Bone marrow (tissue), 2 donors: Measurements from ENCODE around the gene GJB2.
A peak's percentile ranks its signal among the peaks of the same experiment; 100 is the strongest.
"Not testable (repeated sequence)": the region's sequence is repeated elsewhere in the genome, so short reads cannot be mapped to it uniquely, and the experiment has no call there.

ENCODE experiments used
- DNase-seq, 2 donors: peaks; one replicate each; lab custom pipeline; 2025; lab: John Stamatoyannopoulos, UW

Gene GJB2

DNA sequence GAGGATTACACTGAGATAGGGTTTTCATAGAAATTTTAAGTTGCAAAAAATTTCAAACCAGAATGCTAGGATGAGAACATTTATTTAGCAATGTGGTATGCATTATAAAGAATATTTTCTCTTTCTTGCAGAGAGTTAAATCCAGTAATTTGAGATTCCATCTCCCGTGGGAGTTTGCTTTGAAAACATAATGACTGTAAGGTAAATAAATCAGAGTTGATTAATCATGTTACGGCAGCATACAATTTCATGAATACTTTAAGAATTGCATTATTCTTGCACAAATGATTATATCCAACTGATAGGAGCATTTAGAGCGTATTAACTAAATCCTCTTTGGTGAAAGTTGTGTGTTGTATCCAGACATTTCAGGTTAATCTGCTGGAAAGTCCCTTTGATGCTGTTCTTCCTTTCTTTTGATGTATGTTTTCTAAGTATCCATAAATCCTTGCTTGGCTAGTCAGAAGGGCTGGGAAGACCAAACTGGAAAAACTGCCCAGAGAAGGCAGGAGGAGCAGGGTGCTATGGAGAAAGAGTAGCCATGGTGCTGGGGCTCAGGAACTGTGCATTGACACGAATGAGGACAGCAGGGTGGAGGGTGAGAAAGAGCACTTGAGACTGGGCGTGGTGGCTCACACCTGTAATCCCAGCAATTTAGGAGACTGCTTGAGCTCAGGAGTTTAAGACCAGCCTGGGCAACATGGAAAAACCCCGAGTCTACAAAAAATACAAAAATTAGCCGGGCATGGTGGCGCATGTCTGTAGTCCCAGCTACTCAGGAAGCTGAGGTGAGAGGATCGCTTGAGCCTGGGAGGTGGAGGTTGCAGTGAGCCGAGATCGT, 27.1 kb downstream of the GJB2 start:
- no peak for DNase-seq

DNA sequence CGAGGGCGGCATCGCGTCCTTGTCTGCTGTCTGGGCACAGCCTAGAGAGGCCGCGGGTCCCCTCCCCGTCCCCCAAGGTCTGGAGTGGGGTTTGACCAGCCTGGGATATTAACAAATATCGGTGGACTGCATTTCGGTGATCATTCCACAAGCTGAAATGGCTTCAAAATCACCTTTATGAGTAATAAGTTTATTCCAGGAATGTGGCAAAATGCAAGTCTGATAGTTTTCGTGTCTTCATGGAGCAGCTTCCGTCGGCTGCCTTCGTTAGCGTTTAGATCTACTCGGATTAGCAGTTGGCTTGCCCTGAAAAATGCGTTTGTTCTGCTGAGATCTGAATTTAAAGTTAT, 30.8 kb downstream of the GJB2 start:
- no peak for DNase-seq

DNA sequence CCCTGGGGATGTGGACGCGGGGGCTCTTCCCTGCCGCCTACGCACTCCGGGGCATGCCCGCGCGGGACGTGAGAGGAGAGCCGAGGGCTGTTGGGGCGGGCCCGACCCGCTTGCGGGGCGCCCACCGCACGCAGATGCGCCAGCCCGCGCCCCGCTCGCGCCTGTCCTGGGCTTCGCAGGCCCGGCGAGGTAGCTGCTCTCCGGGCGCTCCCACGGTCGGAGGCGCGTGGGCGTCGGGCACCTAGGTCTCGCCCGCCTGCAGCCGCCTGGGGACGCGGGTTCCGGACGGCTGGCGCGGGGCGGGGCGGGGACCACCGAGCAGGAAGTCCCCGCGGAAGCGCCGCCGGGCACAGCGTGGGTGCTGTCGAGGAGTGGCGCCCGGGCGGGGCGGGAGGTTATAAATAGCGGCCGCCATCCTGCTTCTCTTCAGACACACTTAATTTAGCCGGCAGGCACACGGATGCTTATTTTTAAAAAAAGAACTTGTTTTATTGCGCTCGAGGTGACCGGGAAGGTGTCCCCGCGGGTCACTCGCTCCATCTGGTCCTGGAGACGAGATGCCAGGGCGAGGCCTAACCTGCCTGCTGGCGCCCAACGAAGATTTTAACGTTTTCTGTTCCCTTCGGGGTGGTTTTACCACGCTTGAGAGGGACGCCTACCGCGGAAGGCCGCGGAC, 31.3 kb downstream of the GJB2 start:
- peak in 1 of 2 donors; percentile 46 for DNase-seq

DNA sequence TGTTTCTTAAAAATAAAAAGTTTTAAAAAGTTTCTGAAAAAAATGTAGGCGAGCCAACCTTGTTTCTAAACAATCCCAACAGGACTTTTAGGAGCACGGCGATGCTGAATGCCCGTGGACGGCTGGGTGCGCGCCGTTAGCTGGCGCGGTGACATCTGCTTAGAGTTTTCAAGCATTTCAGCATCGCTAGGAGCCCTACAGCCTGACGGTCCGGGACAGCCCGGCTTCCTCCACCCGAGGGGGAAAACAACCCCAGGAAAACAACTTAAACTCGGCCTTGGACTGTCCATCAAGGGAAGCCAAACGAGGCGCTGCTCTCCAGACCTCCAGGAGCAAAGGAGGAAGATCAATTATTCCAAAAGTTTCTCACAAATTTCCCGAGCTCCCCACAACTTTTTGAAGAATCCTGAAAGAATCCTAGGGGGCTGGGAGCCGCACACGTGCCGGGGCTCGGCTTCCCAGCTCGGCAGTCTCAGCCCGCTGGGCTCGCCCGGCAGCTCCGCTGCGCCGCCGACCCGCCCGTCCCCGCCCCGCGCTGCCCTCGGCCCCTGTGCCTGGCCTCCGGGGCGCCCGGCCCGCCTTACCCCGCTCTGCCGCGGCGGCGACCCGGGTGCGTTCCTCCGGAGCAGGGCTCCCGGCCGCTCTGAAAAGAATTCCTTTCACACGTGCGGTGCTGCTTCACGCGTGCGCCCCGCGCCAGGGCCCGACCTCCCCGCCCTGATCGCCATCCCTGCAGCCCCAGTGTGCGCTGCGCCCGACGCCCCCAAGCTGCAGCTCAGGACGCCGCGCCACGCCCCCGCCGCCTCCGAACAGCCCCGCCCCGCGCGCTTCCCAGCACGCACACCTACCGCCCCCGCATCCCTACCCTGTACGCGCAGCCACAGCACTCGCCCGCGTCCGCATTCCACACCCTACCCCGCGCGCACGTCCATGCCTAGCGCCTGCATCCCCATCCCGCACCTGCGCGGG, 32.1 kb downstream of the GJB2 start, which contains the start of gene GJA3:
GJA3 (minus strand) TSS at position 747 of the 969 bp plus-strand sequence. CDS start 17,764 bp downstream, outside the sequence.
- no peak for DNase-seq

GRCh38 chr13:20159646-20160305, 33.0 kb downstream of the GJB2 start:
- no peak for DNase-seq

GRCh38 chr13:20157151-20157796, 35.5 kb downstream of the GJB2 start:
- DNase-seq, result no peak

DNA sequence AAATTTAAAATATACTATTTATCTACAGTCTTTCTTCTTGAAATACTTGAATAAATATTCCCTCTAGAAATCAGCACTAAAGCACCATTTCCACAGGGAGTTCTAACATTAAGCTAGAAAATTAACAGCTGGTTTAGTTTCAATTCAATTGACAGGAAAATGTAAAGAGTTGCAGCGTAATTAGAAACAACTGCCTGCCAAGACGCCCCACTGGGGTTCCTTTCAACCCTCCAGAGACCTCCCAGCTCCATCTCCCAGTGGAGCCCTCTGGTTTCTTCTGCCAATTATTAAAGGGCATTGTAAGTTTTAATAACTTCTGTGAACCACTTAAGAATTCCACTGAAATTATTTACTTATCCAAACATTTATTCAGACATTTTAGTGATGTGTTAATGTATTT, 36.0 kb downstream of the GJB2 start:
- DNase-seq, result no peak

GRCh38 chr13:20153290-20153689, 39.4 kb downstream of the GJB2 start:
- not testable (repeated sequence) for DNase-seq

GRCh38 chr13:20151612-20152011, 41.1 kb downstream of the GJB2 start:
- no peak for DNase-seq

- DNase-seq, result no peak
These were observed 41.7 kb downstream of the GJB2 start for GRCh38 chr13:20151016-20151415.

DNA sequence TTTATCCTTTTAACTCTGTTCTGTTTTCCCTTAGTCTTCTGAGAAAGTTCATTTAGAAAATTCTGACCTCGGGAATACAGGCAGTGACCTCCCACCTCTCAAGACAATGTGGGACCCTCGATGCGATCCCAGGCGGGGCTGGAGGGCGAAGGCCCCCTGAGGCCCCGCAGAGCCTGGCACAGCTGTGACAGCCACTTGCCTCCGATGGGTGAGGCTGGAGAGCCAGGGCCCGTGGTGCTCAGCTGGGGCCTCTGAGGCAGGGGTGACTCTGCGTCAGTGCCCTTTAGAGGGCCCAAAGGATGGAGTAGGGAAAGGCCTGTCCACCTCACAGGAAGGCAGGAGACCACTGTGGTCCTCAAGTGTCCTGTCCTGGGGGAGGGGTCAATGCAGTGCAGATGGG, 42.2 kb downstream of the GJB2 start:
- no peak for DNase-seq

- no peak for DNase-seq
These were observed 43.0 kb downstream of the GJB2 start for GRCh38 chr13:20149762-20150161.

DNA sequence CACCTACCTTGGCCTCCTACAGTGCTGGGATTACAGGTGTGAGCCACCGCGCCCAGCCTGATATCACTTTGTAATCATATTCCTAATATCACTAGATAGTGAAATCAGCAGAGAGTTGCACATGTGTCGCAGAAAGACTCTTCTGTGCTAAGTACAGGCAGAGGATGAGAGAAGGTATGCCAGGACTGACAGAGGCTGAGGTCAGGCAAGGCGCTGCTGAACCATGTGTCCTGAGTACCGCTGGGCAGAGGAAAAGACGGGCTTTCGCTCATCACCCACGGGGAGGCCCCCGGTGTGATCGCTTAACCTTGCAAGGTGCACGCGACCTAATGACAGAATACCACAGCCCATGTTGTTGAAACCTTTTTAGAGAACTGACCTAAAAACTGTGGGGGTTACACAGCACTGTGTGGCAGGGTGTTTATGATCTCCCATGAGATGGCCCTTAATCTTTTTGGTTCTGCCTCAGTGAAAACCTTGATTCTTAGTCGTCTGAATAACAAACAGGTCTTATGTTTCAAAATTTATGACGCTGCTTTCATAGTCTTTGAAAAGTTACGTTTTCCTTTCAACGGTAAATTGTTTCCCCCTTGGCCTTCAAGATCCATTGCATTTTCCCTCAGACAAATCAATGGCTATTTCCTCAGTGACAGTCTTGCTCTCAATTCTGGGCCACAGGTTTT, 44.1 kb downstream of the GJB2 start:
- DNase-seq, result no peak

DNA sequence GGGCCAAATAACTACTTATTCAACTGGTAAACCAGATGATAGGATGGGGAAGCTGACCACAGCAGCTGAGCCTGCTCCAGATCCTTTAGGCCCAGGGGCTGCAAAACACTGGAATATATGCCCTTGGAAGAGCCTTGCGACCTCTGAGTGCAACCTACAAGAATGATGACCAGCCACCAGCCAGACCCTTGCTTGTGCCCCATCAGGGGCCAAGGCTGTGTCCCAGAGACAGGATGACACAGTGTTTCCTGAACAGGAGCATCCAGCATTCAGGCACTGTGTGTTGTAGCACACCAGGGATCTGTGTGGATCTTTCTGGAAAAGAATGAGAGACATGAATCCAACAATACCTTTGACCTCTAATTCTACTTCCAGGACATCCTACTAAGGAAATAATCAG, 46.4 kb downstream of the GJB2 start:
- DNase-seq, result no peak

DNA sequence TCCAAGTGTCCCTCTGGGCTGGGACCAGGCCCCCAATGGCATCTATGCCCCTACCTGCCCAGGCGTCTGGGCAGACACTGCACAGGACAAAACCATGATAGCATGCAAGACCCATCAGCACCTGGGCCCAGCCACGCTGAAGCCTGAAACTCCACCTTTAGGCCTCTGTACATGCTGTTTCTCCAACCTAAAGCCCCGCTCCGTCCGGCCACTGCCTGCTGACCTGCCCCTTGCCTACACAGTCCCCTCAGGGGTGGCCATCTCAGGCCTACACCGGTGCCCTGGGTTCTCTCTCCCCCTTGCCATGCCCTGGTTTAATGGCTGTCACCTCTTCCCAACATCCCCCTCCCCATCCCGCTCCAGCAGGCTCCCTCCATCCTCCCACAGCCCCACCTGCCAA, 47.2 kb downstream of the GJB2 start:
- no peak for DNase-seq

DNA sequence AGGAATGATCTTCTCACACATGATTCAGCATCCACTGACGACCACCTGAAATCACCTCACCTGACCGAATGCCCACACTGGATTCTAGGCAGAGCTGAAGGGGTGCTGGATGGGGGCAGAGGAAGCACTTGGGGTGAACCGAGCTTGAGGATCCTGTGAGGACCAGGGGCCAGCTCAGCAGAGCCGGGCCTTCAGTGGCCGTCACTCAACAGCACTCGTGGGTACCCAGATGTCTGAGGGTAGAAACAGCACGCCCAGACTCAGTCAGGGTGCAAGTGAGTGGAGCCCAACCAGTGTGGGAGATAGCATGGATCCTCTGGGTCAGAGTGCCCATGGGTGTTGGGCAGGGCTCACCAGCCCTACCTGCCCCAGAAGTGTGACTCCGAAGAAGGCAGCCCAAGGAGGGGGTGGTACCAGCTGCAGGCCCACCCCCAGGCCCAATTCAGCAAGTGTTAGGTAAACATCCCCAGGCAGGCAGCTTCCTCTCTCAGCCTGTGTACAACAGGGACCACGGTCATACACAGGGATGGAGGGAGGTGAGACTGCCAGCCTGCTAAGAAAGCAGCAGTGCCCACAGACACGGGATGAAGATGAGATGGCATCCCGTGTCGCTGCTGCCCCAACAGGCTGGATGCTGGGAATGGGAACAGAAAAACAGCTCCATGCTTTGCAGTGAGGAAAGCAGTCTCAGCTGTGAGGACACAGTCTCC, 48.4 kb downstream of the GJB2 start:
- DNase-seq, result no peak

DNA sequence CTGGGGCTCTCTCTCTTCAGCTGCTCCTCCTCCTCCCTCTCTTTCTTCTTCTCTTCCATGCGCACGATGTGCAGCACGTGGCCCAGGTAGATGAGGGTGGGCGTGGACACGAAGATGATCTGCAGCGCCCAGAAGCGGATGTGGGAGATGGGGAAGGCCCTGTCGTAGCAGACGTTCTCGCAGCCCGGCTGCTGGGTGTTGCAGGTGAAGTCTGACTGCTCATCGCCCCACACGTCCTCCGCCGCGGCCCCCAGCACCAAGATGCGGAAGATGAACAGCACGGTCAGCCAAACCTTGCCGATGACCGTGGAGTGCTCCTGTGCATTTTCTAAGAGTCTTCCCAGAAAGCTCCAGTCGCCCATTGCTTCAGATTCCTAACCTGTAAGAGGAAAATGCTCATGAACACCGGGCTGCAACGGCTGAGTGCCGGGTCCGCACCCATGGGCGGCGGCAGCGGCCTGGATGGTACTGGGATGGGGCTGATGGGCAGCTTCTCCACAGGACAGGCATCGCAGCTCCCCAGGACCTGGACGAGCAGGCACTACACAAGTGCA, 49.7 kb downstream of the GJB2 start:
- DNase-seq, result no peak

GRCh38 chr13:20142023-20142926, 50.5 kb downstream of the GJB2 start:
- DNase-seq, result no peak
